OCI-M1 (cell line): Measurements from ENCODE around the gene CATSPER4.

Experiments
- DNase-seq: peaks from one replicate; lab custom pipeline; 2025; lab: John Stamatoyannopoulos, UW

The CATSPER4 gene

DNA sequence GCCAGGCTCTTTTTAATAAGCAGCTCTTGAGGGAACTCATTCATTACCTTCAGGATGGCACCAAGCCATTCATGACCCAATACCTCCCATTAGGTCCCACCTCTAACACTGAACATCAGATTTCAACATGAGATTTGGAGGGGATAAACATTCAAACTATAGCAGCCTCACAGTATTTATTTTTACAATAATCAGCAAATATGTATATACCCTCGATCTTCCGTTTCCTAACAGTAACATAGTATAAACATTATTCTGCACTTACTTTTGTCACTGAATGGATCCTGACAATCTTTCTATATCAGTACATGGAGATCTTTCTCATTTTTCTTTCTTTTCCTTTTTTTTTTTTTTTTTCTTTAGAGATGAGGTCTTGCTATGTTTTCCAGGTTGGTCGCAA lies 5.4 kb downstream of the CATSPER4 start:
- no peak for DNase-seq

DNA sequence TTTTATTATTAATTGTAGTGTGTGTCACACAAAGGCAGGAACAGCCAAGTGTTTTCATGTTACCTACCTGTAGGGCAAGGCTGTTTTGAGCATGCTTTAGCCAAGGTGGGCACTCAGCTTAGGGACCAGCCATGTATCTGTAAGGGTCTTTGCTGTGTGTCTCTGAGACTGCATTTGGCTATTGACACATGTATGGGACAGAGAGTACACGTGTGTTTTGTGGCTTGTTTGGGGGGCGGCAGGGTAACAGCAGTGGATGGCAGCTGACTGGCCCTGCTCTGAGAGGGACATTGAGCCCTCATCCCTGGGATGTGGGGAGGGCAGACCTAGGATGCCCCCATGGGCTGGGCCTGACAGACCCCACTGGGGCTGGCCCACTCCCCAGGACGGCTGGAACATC lies 6.9 kb downstream of the CATSPER4 start:
- no peak for DNase-seq

DNA sequence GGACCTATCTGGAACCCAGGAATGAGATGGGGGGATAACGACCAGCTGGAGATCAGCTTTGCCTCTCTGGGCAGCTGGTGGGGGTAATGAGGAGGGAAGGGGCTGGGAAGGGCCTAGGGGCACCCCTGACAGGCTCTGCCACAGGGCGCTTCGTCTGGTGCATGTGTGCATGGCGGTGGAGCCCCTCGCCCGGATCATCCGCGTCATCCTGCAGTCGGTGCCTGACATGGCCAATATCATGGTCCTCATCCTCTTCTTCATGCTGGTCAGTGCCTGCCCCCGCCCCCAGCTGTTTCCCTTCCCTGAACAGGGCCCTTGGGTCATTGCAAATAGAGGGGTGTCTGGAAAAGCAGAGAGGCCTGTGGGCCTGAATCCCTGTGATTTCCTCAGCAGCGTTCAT lies 7.4 kb downstream of the CATSPER4 start:
- no peak for DNase-seq

DNA sequence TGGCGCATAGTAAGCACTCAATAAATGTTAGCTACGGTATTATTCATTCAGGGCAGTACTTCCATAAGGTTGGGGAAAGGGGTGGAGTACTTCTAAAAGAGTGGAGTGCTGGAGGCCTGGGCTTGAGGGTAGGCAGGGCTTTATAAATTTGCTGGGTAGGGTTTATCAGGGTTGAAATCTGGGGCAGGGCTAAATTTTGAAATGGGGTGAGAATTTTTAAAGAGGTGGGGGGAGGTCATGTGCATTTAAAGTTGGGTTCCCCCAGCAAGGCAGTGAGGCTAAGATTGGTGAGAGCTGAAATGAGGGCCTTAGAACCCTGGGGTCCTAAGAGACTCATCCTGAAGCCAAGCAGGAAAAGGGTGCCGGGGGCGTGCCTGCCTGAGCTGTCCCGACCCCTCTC lies 10.0 kb downstream of the CATSPER4 start:
- no peak for DNase-seq

DNA sequence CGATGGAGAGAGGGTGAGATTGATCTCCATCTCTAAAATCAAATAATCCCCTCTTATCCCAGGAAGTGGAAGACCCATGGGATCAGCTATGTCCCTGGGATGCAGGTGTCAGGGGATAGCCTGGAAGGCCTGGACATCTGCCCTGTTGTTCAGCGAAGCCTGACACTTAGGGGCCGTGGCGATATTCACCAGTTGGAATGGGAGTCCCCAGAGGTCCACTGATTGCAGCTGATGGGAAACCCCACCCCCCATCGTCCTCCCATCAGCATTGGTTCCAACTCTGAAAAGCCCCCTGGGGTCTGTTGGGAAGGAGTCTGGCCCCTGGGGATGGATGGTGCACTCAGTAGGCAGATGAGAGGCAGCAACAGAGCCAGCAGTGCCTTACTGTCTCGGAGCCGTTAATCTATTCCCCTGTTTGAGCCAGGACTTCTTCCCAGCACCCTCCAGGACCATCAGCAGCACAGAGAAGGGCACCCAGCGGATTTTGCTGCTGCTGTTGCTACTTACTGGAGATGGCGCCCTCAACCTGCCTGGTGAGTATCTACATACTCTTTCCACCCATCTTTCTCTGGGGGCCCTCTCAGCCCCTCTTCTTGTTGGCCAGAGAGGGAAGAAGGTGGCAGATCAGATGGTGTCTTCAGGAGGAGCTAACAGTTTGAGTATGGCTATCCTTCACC lies 13.4 kb downstream of the CATSPER4 start:
- no peak for DNase-seq

DNA sequence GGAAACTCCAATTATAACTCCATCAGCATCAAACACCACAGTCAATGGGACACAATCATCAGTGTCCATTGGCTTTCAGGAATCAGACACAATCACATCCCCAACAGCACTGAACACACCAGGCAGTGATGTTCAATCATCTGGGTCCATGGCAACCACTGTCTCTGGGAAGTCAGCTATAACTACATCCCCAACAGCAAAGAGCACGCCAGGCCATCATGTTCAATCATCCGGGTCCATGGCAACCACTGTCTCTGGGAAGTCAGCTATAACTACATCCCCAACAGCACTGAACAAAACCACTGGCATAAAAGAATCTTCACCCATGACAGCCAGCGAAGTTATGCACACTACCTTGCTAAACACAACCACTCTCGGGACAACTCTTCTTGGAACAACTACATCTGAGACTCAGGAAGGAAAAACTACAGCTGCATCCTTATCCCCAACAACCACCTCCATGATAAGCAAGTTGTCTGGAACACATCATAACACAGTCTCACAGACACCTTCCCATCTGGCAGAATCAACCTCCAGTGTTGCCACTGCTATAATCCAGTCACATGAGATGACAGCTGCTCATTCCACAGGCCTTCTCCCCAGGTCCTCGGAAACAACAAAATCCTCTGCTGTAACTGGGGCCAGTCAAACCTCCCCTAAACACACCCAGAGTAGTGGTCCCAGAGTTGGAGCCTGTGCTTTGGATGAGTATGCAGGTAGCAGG lies 19.9 kb downstream of the CATSPER4 start:
- DNase-seq: no peak

DNA sequence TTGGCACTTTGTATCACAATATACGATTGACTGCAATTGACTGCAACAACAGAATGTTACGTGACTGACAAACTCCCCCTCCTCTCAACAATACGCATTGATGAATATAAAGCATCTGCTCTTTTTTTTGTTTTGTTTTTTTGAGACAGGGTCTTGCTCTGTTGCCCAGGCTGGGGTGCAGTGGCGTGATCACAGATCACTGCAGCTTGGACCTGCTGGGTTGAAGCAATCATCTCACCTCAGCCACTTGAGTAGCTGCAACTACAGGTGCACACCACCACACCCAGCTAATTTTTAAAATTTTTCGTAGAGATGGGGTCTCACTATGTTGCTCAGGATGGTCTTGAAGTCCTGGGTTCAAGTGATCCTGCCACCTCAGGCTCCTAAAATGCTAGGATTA lies 22.3 kb downstream of the CATSPER4 start:
- DNase-seq: no peak

DNA sequence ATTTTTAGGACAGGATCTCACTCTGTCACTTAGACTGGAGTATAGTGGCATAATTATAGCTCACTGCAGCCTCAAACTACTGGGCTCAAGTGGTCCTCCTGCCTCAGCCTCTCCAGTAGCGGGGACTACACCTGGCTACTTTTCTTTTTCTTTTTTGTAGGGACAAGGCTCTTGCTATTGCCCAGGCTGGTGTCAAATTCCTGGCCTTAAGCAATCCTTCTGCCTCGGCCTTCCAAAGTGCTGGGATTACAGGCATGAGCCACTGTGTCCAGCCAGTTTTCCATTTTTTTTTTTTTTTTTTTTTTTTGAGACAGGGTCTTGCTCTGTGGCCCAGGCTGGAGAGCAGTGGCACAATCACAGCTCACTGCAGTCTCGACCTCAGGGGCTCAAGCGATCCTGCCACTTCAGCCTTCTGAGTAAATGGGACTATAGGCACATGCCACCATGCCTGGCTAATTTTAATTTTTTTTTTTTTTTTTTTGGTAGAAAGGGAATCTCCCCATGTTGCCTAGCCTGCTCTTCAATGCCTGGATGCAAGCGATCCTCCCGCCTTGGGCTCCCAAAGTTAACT lies 23.0 kb downstream of the CATSPER4 start:
- no peak for DNase-seq

DNA sequence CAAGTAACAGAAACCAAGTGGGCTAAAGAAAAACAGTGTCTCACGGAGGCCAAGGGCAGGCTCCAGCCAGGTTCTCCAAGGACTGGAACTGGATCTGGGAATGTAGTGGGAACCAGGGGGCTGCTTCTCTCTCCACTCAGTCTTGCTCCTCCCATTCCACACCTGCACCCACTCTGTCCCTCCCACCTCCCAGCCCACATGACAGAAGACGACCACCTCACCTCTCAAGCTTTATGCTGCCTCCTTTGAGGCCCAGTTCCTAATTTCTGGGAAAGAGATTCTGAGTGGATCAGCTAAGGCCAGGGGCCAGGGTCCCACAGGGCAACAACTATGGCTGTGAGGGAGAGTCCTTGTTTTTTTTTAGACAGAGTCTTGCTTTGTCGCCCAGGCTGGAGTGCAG lies 24.8 kb downstream of the CATSPER4 start:
- no peak for DNase-seq

DNA sequence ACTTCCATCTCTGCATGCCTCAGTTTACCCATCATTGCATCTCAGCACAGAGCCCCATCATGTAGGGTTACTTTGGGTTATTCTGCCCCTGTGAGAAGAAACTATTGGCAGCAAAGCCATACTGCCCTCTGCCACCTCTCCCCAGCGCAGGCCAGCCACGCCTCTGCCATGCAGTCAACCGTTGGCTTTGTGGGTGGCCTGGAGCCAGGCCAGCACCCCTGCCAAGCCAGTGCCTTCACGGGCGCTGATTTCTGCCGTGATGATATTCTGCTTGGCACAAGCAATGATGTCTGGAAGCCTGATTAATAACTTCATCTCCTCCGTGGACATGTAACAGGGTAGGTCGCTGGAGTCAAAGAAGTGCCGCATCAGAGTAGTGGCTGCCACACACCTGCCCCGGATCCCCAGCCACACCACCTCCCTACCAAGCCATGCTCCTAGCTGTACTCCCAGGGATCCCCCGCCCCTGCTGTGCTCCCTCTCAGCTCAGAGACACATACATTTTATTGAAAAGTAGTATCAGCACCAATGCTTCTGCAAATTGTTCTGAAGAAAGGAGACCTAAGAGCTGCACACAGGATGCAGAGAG lies 28.6 kb downstream of the CATSPER4 start:
- no peak for DNase-seq

DNA sequence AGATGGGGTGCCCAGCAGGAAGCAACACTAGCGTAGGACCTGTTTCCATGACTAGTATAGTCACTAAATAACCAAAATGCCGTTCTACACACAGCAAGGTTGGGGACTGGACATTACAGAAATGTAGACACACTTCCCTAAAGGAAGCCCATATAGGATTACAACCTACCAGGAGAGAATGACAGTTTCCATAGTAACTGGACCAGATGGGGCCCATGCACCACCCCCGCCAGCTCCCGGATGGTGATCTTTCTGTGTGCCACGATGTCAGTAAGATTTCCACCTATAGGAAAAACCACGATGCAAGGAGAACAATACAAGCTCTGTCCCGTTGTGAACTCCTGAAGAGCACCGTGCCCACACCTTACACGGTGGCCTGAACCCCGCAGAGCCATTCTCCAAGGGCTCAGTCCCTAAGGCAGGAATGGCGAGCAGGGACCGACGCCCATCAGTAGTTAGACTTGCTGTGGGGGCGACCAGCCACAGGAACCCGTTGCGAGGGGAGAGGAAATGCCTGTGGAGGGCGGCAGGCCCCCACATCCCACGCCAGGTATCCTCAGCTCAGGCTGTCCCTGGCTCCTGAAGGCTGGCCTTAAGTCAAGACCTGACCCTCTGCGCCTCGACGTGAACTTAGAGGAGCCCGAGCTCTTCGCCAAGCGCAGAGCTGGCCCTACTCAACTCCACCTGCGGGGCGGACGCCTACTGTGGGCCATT lies 30.0 kb downstream of the CATSPER4 start:
- DNase-seq: no peak

DNA sequence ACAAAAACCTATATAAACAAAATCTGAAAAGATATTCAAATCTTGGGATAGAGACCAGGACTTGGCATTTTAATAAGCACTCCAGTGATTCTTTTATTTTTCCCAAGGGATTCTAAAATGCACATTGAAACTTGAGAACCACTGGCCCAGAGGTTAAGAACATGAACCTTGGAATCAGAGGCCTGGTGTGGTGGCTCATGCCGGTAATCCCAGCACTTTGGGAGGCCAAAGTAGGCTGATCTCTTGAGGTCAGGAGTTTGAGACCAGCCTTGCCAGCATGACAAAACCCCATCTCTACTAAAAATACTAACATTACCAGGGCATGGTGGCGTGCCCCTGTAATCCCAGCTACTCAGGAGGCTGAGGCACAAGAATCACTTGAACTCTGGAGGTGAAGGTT lies 30.7 kb downstream of the CATSPER4 start:
- no peak for DNase-seq

DNA sequence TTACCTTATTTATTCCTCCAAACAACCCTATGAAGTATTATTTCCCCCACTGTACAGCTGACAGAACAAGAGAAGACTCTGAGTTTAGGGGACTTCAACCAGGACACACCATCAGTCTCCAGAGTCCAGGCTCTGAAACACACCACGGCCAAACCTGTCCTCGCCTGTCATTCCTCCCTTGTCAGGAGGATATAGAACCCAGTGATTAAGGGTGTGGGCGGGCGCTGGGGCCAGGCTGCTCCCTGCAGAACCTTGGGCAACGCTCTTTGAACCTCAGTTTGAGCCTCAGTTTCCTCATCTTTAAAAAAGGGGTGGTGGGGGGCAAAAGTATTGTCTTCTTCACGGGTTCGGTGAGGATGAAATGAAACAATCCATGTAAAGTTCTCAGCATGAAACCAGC lies 34.2 kb downstream of the CATSPER4 start:
- DNase-seq: no peak

DNA sequence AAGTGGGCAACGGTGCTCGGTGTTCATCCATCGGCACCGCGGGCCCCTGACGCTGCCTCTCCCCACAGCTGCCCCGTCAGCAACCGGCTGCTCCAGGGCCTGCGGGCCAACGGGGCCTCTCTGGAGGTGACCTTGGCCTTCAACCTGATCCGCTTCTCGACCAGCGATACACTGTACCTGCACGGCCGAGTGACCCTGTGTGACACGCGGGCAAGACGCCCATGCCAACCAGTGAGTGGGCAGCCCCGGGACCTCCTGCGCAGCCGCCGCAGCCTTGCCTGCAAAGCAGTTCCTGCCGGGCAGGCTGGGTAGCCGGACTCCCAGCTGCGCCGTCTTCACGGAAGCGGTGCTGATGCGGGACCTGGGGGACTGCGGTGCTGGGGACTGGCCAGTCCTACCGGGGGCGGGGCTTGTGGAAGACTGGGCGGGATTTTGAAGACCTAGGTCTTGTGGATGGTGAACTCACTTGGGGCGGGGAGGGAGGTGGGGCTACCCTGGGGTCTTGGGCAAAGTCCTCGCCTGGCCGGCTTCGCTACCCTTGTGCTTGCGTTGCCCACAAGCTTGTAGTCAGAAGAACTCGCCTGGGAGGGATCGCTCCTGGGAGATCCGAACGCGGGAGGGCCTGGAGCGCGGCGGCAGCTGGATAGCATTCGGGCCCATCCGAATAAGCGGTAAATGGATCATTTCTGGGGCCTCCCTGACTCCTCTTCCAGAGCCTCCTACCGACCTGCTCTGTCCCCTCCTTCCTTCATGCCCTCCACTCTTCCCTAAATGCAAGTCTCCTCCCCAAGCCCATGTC lies 34.8 kb downstream of the CATSPER4 start:
- no peak for DNase-seq

DNA sequence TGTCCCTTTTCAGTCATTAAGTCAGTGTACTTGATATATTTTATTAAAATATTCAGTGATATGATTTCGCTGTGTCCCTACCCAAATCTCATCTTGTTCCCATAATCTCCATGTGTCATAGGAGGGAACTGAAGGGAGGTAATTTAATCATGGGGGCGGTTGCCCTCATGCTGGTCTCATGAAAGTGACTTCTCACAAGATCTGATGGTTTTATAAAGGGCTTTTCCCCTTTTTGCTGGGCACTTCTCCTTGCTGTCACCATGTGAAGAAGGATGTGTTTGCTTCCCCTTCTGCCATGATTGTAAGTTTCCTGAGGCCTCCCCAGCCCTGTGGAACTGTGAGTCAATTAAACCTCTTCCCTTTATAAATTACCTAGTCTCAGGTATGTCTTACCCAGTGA lies 40.3 kb downstream of the CATSPER4 start:
- DNase-seq: peak; percentile 7

DNA sequence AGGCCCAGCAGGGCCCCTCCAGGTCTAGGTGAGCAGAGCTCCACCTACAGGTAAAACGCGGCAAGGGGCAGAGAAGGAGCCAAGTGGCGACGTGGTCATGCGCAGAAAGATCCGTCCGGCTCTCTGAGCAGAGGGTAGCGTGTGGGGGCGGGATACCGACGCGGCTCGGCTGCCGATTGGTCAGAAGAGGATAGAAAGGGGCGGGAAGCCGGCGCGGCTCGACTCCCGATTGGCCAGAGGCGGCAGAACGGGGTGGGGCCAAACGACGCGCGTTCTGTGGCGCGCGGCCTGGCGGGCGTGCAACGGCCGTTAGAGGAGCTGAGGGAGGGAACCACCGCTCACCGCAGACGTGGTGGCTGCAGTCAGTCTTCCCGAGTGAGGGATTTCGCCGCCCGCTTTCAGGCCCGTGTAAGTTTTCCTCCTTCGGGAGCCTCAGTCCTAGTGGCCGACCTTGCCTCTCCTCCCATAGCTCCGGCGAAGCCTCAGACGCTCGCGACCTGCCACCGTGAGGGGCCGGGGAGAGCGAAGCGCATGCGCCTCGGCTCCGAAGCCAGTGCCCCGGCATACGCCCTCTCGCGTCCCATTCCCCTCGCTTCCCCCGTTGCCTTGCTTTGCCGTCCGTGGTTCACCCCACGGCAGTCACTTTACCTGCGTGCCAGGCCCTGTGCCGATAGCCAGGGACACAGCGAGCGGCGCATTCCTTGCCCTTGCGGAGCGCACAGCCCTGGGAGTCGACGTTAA lies 43.7 kb downstream of the CATSPER4 start, which contains the start of gene CEP85:
Gene CEP85 (plus strand): TSS at position 298 of the 741 bp plus-strand sequence. CDS start 5,584 bp downstream, outside the sequence.
- peak; percentile 98 for DNase-seq

DNA sequence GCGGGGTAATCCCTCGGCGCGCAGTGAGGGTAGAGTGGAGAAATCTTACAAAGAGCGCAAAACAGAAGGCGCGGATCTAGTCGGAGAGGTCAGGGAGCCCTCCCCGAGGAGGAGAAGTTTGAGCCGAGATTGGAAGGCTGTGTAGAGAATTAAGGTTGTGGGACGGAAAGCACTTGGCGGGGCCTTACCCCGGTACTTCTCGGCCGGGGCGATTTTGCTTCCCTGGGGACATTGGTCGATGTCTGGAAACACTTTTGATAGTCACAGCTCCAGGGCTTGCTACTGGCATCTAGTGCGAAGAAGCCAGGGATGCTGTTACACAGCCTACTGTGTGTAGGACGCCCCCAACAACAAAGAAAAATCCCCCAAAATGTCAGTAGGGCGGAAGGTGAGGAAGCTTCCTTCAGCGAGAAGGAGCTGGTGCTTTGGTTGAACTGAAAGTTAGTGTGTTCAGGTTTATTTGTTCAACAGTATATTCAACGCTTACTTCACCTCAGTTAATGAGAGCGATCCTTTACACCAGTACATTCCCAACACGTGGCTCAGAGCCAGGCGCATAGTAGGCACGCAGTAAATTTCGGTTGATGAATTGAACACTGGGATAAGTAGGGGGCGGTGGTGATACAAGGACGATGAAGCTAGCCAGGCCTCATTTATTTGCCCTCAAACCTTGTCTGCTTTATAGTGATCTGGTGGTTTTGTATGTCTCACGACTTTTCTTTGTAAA lies 44.4 kb downstream of the CATSPER4 start:
- DNase-seq: peak; percentile 67

DNA sequence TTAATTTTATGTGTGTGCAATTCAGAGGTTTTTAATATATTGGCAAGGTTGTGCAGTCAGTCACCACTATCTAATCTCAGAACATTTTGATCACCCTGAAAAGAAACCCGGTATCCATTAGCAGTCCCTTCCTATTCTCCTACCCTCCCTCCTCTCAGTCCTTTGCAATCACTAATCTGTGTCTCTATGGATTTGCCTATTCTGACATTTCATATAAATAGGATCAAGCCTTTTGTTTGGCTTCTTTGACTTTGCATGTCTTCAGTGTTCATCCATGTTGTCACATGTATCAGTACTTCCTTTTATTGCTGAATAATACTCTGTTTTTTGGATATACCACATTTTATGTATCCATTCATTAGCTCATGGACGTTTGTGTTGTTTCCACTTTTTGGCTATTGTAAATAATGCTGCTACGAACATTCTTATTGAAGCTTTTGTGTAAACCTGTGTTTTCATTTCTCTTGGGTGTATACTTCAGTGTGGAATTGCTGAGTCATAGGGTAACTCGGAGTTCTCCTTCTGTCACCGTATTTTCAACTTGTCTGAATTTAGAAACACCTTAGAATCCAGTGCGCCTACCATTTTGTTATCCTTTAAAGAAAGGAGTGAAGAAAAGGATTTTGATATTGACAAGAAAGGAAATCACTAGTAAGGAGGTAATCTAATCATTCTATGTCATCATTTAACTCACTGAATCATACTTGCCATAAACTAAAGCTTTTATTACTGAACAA lies 47.0 kb downstream of the CATSPER4 start:
- DNase-seq: peak; percentile 74

DNA sequence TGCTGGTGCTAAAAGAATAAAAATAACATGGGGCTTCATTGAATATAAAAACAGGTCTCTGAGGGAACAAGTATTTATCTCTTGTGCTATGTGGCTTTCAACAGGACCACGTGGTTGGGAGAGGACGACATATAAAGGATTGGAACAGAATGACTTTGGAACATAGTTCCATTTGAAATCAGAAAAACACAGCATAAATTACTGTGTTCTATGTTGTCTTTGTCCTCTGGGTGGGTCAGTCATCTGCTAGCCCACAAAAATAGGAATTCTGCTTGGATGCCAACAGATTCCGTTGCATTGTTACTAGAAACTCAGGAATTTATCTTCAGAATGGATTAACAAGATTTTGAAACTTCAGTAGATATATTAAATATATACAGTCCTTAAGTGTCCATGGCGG lies 49.5 kb downstream of the CATSPER4 start:
- no peak for DNase-seq
